ENCODE data around the gene NEK5.

GRCh38 chr13:52003541-52003940, 125.3 kb downstream of the NEK5 start:
- no peak for TF ChIP-seq CTCF (IDR thresholded peaks at IDR 0.05)
- no peak for TF ChIP-seq POLR2A (IDR thresholded peaks at IDR 0.05)
